HFFc6 (cell line): ENCODE measurements around the gene CNOT10. TPM values are rescaled to one million over a fixed set of nuclear protein-coding genes. Genes with fewer than 3 reads are reported as not detected.

Experiments
- DNase-seq: peaks from one replicate; pipeline ENCODE4 v3.0.0-alpha.2; 2018
- H3K27ac Mint-ChIP-seq: 2 replicates; pipeline ENCODE4 v1.8.0; 2020; ENCODE audit warnings: mild to moderate bottlenecking, mixed read lengths
- H3K27me3 Mint-ChIP-seq: 2 replicates; pipeline ENCODE4 v1.8.0; 2021; ENCODE audit warnings: mild to moderate bottlenecking, moderate library complexity, mixed read lengths; ENCODE audit not compliant: insufficient read depth
- H3K36me3 Mint-ChIP-seq: 2 replicates; pipeline ENCODE4 v1.8.0; 2021; ENCODE audit warnings: low read depth, mixed read lengths
- H3K4me1 Mint-ChIP-seq: 2 replicates; pipeline ENCODE4 v1.8.0; 2020; ENCODE audit warnings: low read depth, mixed read lengths
- H3K4me3 Mint-ChIP-seq: 2 replicates; pipeline ENCODE4 v1.8.0; 2020; ENCODE audit warnings: mild to moderate bottlenecking, moderate library complexity, mixed read lengths
- H3K9me3 Mint-ChIP-seq: 2 replicates; pipeline ENCODE4 v1.8.0; 2020; ENCODE audit warnings: mild to moderate bottlenecking, mixed read lengths
- CTCF ChIP-seq: fragments of 200-600 bp; sonication (generic); IDR thresholded peaks from 2 replicates; pipeline ENCODE4 v1.5.0; 2021; ENCODE audit warnings: antibody characterized with exemption, mild to moderate bottlenecking
- total RNA-seq, 6 experiments: library from RNA; stranded (reverse); fragmentation: NEBNext Ultra II Directional; extraction: Animal tissue kit (Norgen Biotek cat#: 25700); gene quantifications; 2 replicates in 1 of 6; 3 replicates in 5 of 6; pipeline ENCODE4 v1.2.3, GENCODE V29; 2021

The CNOT10 gene
- total RNA-seq, 6 experiments from 2014 or later: 16.2 to 23.0 (median 20.0) TPM

- Mint-ChIP-seq H3K4me1 (no peaks in the 10 kb centered on the region), H3K4me3 (no peak overlapping the region), H3K36me3 (peaks cover 8% of the 10 kb centered on the region), H3K27ac (no peak overlapping the region), H3K9me3 (peaks cover 17% of the 10 kb centered on the region), H3K27me3 (peaks cover 48% of the 10 kb centered on the region)
- no peak for TF ChIP-seq CTCF
- no peak for DNase-seq
Measured at GRCh38 chr3:32817257-32817557, 132.2 kb downstream of the CNOT10 start.

DNA sequence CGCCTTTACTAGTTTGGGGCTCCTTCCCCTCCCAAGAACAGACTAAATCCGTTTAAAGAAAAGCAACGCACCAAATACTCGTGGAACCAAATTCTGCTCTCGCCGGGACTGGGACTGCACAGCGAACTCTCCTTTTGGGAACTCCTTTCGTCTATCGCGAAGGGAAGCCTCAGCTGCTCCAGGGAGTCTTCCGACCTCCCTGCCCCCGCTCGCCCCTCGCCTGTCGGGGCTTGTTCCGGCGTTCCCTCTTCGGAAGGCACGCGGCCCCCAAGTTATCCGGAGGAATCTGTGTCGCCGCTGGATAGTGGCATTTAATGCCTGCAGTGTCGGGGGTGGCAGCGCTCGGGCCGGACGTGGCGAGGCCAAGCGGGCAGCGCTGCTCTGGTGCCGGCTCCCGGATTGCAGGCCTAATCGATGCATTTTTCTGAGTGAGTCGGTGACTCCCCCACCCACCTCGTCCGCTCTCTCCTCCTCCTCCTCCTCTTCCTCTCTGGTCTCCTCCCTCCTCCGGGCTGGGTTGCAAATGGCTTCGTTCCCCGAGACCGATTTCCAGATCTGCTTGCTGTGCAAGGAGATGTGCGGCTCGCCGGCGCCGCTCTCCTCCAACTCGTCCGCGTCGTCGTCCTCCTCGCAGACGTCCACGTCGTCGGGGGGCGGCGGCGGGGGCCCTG, 132.7 kb downstream of the CNOT10 start, which contains the start of gene TRIM71:
TSS of gene TRIM71 (plus strand) at position 440 of the 671 bp plus-strand sequence. CDS start at position 524, 84 bp downstream.
- Mint-ChIP-seq H3K9me3 (peaks cover 17% of the 10 kb centered on the region), H3K27ac (no peak within 1 kb of the TSS), H3K27me3 (peaks cover 51% of the 10 kb centered on the region), H3K36me3 (peaks cover 8% of the 10 kb centered on the region), H3K4me1 (no peaks in the 10 kb centered on the region), H3K4me3 (peak within 1 kb of the TSS; percentile 51)
- no peak for TF ChIP-seq CTCF
- no peak for DNase-seq

- Mint-ChIP-seq H3K27ac (no peak overlapping the region), H3K36me3 (peaks cover 8% of the 10 kb centered on the region), H3K27me3 (peaks cover 51% of the 10 kb centered on the region), H3K4me1 (no peaks in the 10 kb centered on the region), H3K9me3 (peaks cover 17% of the 10 kb centered on the region), H3K4me3 (no peak overlapping the region)
- no peak for DNase-seq
- no peak for TF ChIP-seq CTCF
Measured at GRCh38 chr3:32818229-32818969, 133.4 kb downstream of the CNOT10 start.

- no peak for TF ChIP-seq CTCF
- Mint-ChIP-seq H3K27me3 (peaks cover 52% of the 10 kb centered on the region), H3K9me3 (peaks cover 17% of the 10 kb centered on the region), H3K27ac (no peak overlapping the region), H3K36me3 (peaks cover 8% of the 10 kb centered on the region), H3K4me1 (no peaks in the 10 kb centered on the region), H3K4me3 (no peak overlapping the region)
- DNase-seq: no peak
Measured at GRCh38 chr3:32818970-32819511, 134.1 kb downstream of the CNOT10 start.

GRCh38 chr3:32819551-32820348, 134.8 kb downstream of the CNOT10 start:
- Mint-ChIP-seq H3K4me3 (no peak overlapping the region), H3K9me3 (peaks cover 17% of the 10 kb centered on the region), H3K36me3 (peaks cover 8% of the 10 kb centered on the region), H3K27me3 (peaks cover 52% of the 10 kb centered on the region), H3K27ac (no peak overlapping the region), H3K4me1 (no peaks in the 10 kb centered on the region)
- no peak for TF ChIP-seq CTCF
- no peak for DNase-seq
